ENCODE measurements around the gene SRRM1.

The SRRM1 gene
- total RNA-seq: 134 to 179 reads per million in 2 donors

GRCh38 chr1:24642481-24643362 lies at the start of gene SRRM1:
Gene SRRM1, plus strand, starts transcription at chr1:24643302. Its CDS starts 25 bp downstream, at chr1:24643327.
- DNase-seq: peak; percentile 94 to 100 (median 99)

- DNase-seq: no peak
Observed at GRCh38 chr1:24594328-24594598, 48.8 kb upstream of the SRRM1 start.

- DNase-seq: no peak
Observed at GRCh38 chr1:24596401-24596880, 46.7 kb upstream of the SRRM1 start.

- DNase-seq: no peak
Observed at GRCh38 chr1:24599265-24599664, 43.8 kb upstream of the SRRM1 start.

GRCh38 chr1:24600551-24600950 lies 42.6 kb upstream of the SRRM1 start:
- no peak for DNase-seq

GRCh38 chr1:24605534-24606295 lies 37.4 kb upstream of the SRRM1 start:
- no peak for DNase-seq

GRCh38 chr1:24606296-24606605 lies 36.9 kb upstream of the SRRM1 start:
- DNase-seq: no peak

- no peak for DNase-seq
Observed at GRCh38 chr1:24606621-24607020, 36.5 kb upstream of the SRRM1 start.

- no peak for DNase-seq
Observed at GRCh38 chr1:24609949-24610517, 33.1 kb upstream of the SRRM1 start.

GRCh38 chr1:24619376-24619775 lies 23.7 kb upstream of the SRRM1 start:
- no peak for DNase-seq

GRCh38 chr1:24620678-24621077 lies 22.4 kb upstream of the SRRM1 start:
- no peak for DNase-seq

- no peak for DNase-seq
Observed at GRCh38 chr1:24621121-24621520, 22.0 kb upstream of the SRRM1 start.

- DNase-seq: no peak
Observed at GRCh38 chr1:24622218-24622617, 20.9 kb upstream of the SRRM1 start.

- DNase-seq: no peak
Observed at GRCh38 chr1:24632832-24633175, 10.3 kb upstream of the SRRM1 start.

- DNase-seq: peak in 2 of 5 experiments; percentile 28 to 73
Observed at GRCh38 chr1:24635195-24635843, 7.8 kb upstream of the SRRM1 start.

- no peak for DNase-seq
Observed at GRCh38 chr1:24636661-24637357, 6.3 kb upstream of the SRRM1 start.

GRCh38 chr1:24639094-24639493 lies 4.0 kb upstream of the SRRM1 start:
- no peak for DNase-seq

GRCh38 chr1:24639881-24640280 lies 3.2 kb upstream of the SRRM1 start:
- no peak for DNase-seq

GRCh38 chr1:24640288-24640687 lies 2.8 kb upstream of the SRRM1 start:
- DNase-seq: no peak

GRCh38 chr1:24641646-24642151 lies 1.4 kb upstream of the SRRM1 start:
- peak in 2 of 5 experiments; percentile 16 to 44 for DNase-seq

GRCh38 chr1:24643363-24644099 lies 429 bp downstream of the SRRM1 start:
- DNase-seq: peak in 2 of 5 experiments; percentile 27 to 50

GRCh38 chr1:24644100-24644384 lies 940 bp downstream of the SRRM1 start:
- DNase-seq: peak in 1 of 5 experiments; percentile 26

All from T-helper 2 cell (primary cell).